PC-3 (cell line): ENCODE results near the gene CACHD1.

Source experiments
- EZH2 ChIP-seq: fragments of 300-600 bp; sonication (generic); IDR thresholded peaks from one replicate; pipeline ENCODE4 v1.6.1; 2017; ENCODE audit warnings: antibody characterized with exemption, mild to moderate bottlenecking, low read length; ENCODE audit not compliant: unreplicated experiment
- EZH2phosphoT487 ChIP-seq: fragments of 300-600 bp; sonication (generic); IDR thresholded peaks from 2 replicates; pipeline ENCODE4 v1.6.1; 2018; ENCODE audit warnings: mild to moderate bottlenecking, antibody characterized with exemption, low read length, borderline replicate concordance
- TF ChIP-seq, protein P1 (sequence below): fragments of 300-600 bp; sonication (generic); conservative IDR thresholded peaks from 2 replicates; pipeline ENCODE4 v1.5.1; 2017; ENCODE audit warnings: antibody characterized with exemption, low read depth, mild to moderate bottlenecking, low read length

DNA sequence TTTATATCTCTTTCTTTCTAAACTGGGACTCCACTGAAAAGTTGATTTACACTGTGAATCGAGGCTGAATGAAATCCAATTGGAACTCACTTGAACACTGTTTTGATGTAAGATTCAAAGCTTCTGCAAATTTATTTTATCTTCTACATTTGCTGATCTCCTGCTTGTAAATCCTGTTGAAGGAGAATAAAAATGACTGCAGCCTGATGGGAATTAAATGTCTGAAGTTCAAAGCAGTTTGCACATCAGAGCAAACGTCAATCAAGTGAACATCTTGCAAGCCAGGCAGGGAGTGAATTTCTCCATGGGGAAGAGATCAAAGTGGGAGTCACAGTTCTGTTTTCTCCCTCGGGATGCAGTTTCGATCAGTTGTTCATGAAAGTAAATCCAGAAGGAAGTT is 127.2 kb downstream of the CACHD1 start:
- TF ChIP-seq, protein P1, sequence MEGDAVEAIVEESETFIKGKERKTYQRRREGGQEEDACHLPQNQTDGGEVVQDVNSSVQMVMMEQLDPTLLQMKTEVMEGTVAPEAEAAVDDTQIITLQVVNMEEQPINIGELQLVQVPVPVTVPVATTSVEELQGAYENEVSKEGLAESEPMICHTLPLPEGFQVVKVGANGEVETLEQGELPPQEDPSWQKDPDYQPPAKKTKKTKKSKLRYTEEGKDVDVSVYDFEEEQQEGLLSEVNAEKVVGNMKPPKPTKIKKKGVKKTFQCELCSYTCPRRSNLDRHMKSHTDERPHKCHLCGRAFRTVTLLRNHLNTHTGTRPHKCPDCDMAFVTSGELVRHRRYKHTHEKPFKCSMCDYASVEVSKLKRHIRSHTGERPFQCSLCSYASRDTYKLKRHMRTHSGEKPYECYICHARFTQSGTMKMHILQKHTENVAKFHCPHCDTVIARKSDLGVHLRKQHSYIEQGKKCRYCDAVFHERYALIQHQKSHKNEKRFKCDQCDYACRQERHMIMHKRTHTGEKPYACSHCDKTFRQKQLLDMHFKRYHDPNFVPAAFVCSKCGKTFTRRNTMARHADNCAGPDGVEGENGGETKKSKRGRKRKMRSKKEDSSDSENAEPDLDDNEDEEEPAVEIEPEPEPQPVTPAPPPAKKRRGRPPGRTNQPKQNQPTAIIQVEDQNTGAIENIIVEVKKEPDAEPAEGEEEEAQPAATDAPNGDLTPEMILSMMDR, result no peak
- TF ChIP-seq EZH2, result no peak
- no peak for TF ChIP-seq EZH2phosphoT487
